ENCODE data around the gene EXT2. TPM values are rescaled to one million over a fixed set of nuclear protein-coding genes. Genes with fewer than 3 reads are reported as not detected.

Gene EXT2
- total and polyA plus RNA-seq, 2 experiments from 2014 or later: 71.5 to 107 TPM

GRCh38 chr11:44275241-44275640, 179.8 kb downstream of the EXT2 start:
- Histone ChIP-seq H2AFZ (no peak overlapping the region), H3K9me3 (ENCODE audit: low read depth) (no peaks in the 10 kb centered on the region), H3K9me2 (replicated peaks; ENCODE audit: insufficient read depth) (no peaks in the 10 kb centered on the region), H3K4me1 (ENCODE audit: insufficient read depth) (no peaks in the 10 kb centered on the region), H3K27ac (no peak overlapping the region), H3K4me3 (no peak overlapping the region), H3K4me2 (no peak overlapping the region), H3K27me3 (no peaks in the 10 kb centered on the region), H4K20me1 (ENCODE audit: insufficient read depth, poor library complexity, severe bottlenecking) (no peaks in the 10 kb centered on the region), H3K79me2 (no peaks in the 10 kb centered on the region), H3K36me3 (replicated peaks; ENCODE audit: insufficient read depth, low read depth) (no peaks in the 10 kb centered on the region)
- 90% methylated on average over 10 of the region's 10 CpGs for WGBS (ENCODE audit: low lambda C conversion rate, missing lambda C conversion rate)
- TF ChIP-seq CTCF (IDR thresholded peaks at IDR 0.05; ENCODE audit: poor library complexity): no peak
- no peak for TF ChIP-seq EZH2phosphoT487 (IDR thresholded peaks at IDR 0.05; ENCODE audit: low read depth, severe bottlenecking, unreplicated experiment)
- no peak for TF ChIP-seq EZH2 (IDR thresholded peaks at IDR 0.05; ENCODE audit: borderline replicate concordance)
- DNase-seq (ENCODE audit: low spot score): no peak

GRCh38 chr11:44275961-44276550, 180.6 kb downstream of the EXT2 start:
- no peaks in the 10 kb centered on the region for H3K4me1 ChIP-seq (ENCODE audit: insufficient read depth)

GRCh38 chr11:44277196-44278090, 182.0 kb downstream of the EXT2 start:
- Histone ChIP-seq H3K4me2 (no peak overlapping the region), H3K27me3 (no peaks in the 10 kb centered on the region), H3K4me3 (no peak overlapping the region), H3K4me1 (ENCODE audit: insufficient read depth) (no peaks in the 10 kb centered on the region), H3K9me2 (replicated peaks; ENCODE audit: insufficient read depth) (no peaks in the 10 kb centered on the region), H4K20me1 (ENCODE audit: insufficient read depth, poor library complexity, severe bottlenecking) (no peaks in the 10 kb centered on the region), H3K27ac (no peak overlapping the region), H3K79me2 (no peaks in the 10 kb centered on the region), H3K9me3 (ENCODE audit: low read depth) (no peaks in the 10 kb centered on the region), H2AFZ (no peak overlapping the region), H3K36me3 (replicated peaks; ENCODE audit: insufficient read depth, low read depth) (no peaks in the 10 kb centered on the region)
- WGBS (ENCODE audit: low lambda C conversion rate, missing lambda C conversion rate): 89% methylated on average over 18 of the region's 18 CpGs
- no peak for TF ChIP-seq EZH2 (IDR thresholded peaks at IDR 0.05; ENCODE audit: borderline replicate concordance)
- no peak for TF ChIP-seq EZH2phosphoT487 (IDR thresholded peaks at IDR 0.05; ENCODE audit: low read depth, severe bottlenecking, unreplicated experiment)
- TF ChIP-seq CTCF (IDR thresholded peaks at IDR 0.05; ENCODE audit: poor library complexity): no peak
- no peak for DNase-seq (ENCODE audit: low spot score)

More at GRCh38 chr11:44275961-44276550, 180.6 kb downstream of the EXT2 start:
- no peak for TF ChIP-seq EZH2 (IDR thresholded peaks at IDR 0.05; ENCODE audit: borderline replicate concordance)
- no peak for TF ChIP-seq CTCF (IDR thresholded peaks at IDR 0.05; ENCODE audit: poor library complexity)
- TF ChIP-seq EZH2phosphoT487 (IDR thresholded peaks at IDR 0.05; ENCODE audit: low read depth, severe bottlenecking, unreplicated experiment): no peak
- H2AFZ ChIP-seq: no peak overlapping the region
- no peak overlapping the region for H3K27ac ChIP-seq
- DNase-seq (ENCODE audit: low spot score): no peak
- no peaks in the 10 kb centered on the region for H4K20me1 ChIP-seq (ENCODE audit: insufficient read depth, poor library complexity, severe bottlenecking)
- H3K36me3 ChIP-seq (replicated peaks; ENCODE audit: insufficient read depth, low read depth): no peaks in the 10 kb centered on the region
- H3K9me2 ChIP-seq (replicated peaks; ENCODE audit: insufficient read depth): no peaks in the 10 kb centered on the region
- H3K4me2 ChIP-seq: no peak overlapping the region
- H3K9me3 ChIP-seq (ENCODE audit: low read depth): no peaks in the 10 kb centered on the region
- no peaks in the 10 kb centered on the region for H3K79me2 ChIP-seq
- H3K27me3 ChIP-seq: no peaks in the 10 kb centered on the region
- 95% methylated on average over 7 of the region's 7 CpGs for WGBS (ENCODE audit: low lambda C conversion rate, missing lambda C conversion rate)
- no peak overlapping the region for H3K4me3 ChIP-seq

Data from hepatocyte (in vitro differentiated cells).